ENCODE results near the gene SLF2. TPM values are rescaled to one million over a fixed set of nuclear protein-coding genes. Genes with fewer than 3 reads are reported as not detected.

The SLF2 gene
- total and polyA plus RNA-seq, 2 donors from 2014 or later: 6.7 to 29.6 TPM

- H3K9ac ChIP-seq (ENCODE audit: low read length in 3 of 3): peak overlapping the region; percentile 24 to 75 (median 37)
- DNase-seq (no peak), FAIRE-seq (no peak)
- H3K36me3 ChIP-seq (ENCODE audit: control insufficient read depth in 2 of 3, insufficient read depth in 3 of 3, low read length in 3 of 3): peaks cover 0 to 22% (median 13%) of the 10 kb centered on the region in 3 donors
- H3K27me3 ChIP-seq (ENCODE audit: control insufficient read depth, insufficient read depth, low read length): no peaks in the 10 kb centered on the region
- no peaks in the 10 kb centered on the region for H3K9me3 ChIP-seq (ENCODE audit: control insufficient read depth in 2 of 3, insufficient read depth in 1 of 3, low read length in 3 of 3)
- H3K4me1 ChIP-seq (ENCODE audit: control insufficient read depth in 2 of 3, insufficient read depth in 2 of 3, low read depth in 1 of 3, low read length in 3 of 3): peaks cover 7 to 28% (median 8%) of the 10 kb centered on the region in 3 donors
- intact Hi-C loops (cut with DNase I): no loop called here
- peak overlapping the region; percentile 3 to 33 (median 4) for H3K4me3 ChIP-seq (ENCODE audit: low read length in 3 of 3)
- TF ChIP-seq CTCF (IDR thresholded peaks at IDR 0.05; ENCODE audit: borderline replicate concordance, extremely low read depth, insufficient read depth): no peak
- peak overlapping the region; percentile 98 to 99 for H3K27ac ChIP-seq (ENCODE audit: low read depth in 2 of 2, low read length in 2 of 2)
Measured at GRCh38 chr10:101001659-101002035, 88.9 kb downstream of the SLF2 start.

GRCh38 chr10:101002456-101002855 is 89.7 kb downstream of the SLF2 start:
- Histone ChIP-seq H3K9me3 (ENCODE audit: control insufficient read depth in 2 of 3, insufficient read depth in 1 of 3, low read length in 3 of 3) (no peaks in the 10 kb centered on the region), H3K27ac (ENCODE audit: low read depth in 2 of 2, low read length in 2 of 2) (peak overlapping the region; percentile 98 to 99), H3K4me3 (ENCODE audit: low read length in 3 of 3) (no peak overlapping the region), H3K9ac (ENCODE audit: low read length in 3 of 3) (peak overlapping the region in 1 of 3 donors; percentile 37), H3K36me3 (ENCODE audit: control insufficient read depth in 2 of 3, insufficient read depth in 3 of 3, low read length in 3 of 3) (peaks cover 0 to 25% (median 17%) of the 10 kb centered on the region in 3 donors), H3K4me1 (ENCODE audit: control insufficient read depth in 2 of 3, insufficient read depth in 2 of 3, low read depth in 1 of 3, low read length in 3 of 3) (peaks cover 7 to 26% (median 8%) of the 10 kb centered on the region in 3 donors), H3K27me3 (ENCODE audit: control insufficient read depth, insufficient read depth, low read length) (no peaks in the 10 kb centered on the region)
- DNase-seq: peak in 1 of 5 donors; percentile 45
- TF ChIP-seq CTCF (IDR thresholded peaks at IDR 0.05; ENCODE audit: borderline replicate concordance, extremely low read depth, insufficient read depth): no peak
- no peak for FAIRE-seq
- intact Hi-C loops (cut with DNase I): no loop called here

GRCh38 chr10:101003639-101004206 is 91.0 kb downstream of the SLF2 start:
- intact Hi-C loops (cut with DNase I): no loop called here

More at GRCh38 chr10:101003639-101004206, 91.0 kb downstream of the SLF2 start:
- H3K9me3 ChIP-seq (ENCODE audit: control insufficient read depth in 2 of 3, insufficient read depth in 1 of 3, low read length in 3 of 3): no peaks in the 10 kb centered on the region
- no peak overlapping the region for H3K27ac ChIP-seq (ENCODE audit: low read depth in 2 of 2, low read length in 2 of 2)
- no peaks in the 10 kb centered on the region for H3K27me3 ChIP-seq (ENCODE audit: control insufficient read depth, insufficient read depth, low read length)
- FAIRE-seq (no peak), DNase-seq (peak in 1 of 5 donors; percentile 40)
- H3K4me3 ChIP-seq (ENCODE audit: low read length in 3 of 3): no peak overlapping the region
- no peak overlapping the region for H3K9ac ChIP-seq (ENCODE audit: low read length in 3 of 3)
- no peak for TF ChIP-seq CTCF (IDR thresholded peaks at IDR 0.05; ENCODE audit: borderline replicate concordance, extremely low read depth, insufficient read depth)
- H3K4me1 ChIP-seq (ENCODE audit: control insufficient read depth in 2 of 3, insufficient read depth in 2 of 3, low read depth in 1 of 3, low read length in 3 of 3): peaks cover 5 to 26% (median 8%) of the 10 kb centered on the region in 3 donors
- H3K36me3 ChIP-seq (ENCODE audit: control insufficient read depth in 2 of 3, insufficient read depth in 3 of 3, low read length in 3 of 3): peaks cover 0 to 25% (median 17%) of the 10 kb centered on the region in 3 donors

Measured in kidney (tissue), 14 donors.